Measurements from ENCODE around the gene CDC7.
"Not testable (repeated sequence)": the region's sequence is repeated elsewhere in the genome, so short reads cannot be mapped to it uniquely, and the experiment has no call there.

Gene CDC7

DNA sequence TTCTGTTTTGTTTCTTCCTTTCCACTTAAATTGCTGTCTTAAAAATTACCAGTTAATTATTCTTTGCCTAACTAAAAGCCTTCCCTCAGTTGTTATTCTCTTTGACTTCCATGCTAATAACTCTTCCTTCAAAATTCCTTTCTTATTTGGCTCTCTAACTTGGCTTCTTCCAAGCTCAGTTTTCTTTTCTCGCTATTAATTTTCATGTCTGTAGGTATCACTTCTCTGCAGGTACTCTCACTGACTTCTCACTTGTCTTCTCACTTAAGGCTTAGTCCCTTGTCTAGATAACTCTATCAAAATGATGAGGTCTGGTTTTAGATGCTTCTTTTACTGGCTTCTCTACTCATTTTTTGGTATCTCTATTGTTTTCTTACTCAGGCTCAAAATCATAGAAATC lies 10.1 kb downstream of the CDC7 start:
- no peak for DNase-seq (ENCODE audit: low read depth in 2 of 2)

DNA sequence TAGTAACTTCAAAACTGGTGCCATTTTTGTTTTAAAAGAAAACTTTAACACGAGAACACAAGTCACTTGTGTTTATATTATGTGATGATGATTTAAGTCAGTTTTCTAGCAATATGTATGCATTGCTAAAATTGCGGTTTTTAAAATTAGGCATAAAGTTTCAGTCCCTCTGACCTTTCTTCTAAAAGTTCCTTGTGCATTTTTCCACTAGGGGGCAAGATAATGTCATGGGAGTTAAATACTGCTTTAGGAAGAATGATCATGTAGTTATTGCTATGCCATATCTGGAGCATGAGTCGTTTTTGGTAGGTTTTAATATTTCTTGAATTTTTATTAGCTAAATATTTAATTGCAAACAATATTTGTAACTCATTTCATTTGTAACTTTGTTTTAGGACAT lies 10.7 kb downstream of the CDC7 start:
- DNase-seq (ENCODE audit: low read depth in 2 of 2): no peak

DNA sequence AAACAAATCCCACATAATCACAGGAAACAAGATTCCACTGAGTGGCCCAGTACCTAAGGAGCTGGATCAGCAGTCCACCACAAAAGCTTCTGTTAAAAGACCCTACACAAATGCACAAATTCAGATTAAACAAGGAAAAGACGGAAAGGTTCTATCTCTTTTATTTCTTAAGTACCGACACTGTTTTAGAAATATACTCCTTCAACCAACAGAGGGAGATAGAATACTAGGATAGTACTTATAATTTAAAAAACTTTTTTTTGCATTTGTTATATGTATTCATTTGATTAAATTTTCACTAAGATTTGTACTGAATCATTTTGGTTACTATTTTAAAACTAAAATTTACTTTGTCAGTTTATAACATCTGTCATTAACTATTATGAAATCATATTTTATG lies 12.5 kb downstream of the CDC7 start:
- DNase-seq (ENCODE audit: low read depth in 2 of 2): no peak

DNA sequence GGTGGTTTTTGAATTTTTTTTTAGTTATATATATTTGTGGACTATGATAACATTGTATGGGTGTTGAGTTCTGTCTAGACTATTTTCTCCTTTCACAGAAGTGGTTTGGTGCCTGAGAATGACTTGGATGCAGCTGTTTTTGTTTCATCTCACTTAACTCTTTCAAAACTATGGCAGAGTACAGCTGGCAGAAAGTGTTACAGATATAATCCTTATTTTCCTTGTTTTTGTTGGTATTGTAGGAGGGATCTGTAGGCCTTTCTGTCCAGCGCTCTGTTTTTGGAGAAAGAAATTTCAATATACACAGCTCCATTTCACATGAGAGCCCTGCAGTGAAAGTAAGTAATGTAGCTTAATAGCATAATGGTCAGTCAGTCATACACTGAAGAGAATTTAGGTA lies 13.1 kb downstream of the CDC7 start:
- DNase-seq (ENCODE audit: low read depth in 2 of 2): no peak

DNA sequence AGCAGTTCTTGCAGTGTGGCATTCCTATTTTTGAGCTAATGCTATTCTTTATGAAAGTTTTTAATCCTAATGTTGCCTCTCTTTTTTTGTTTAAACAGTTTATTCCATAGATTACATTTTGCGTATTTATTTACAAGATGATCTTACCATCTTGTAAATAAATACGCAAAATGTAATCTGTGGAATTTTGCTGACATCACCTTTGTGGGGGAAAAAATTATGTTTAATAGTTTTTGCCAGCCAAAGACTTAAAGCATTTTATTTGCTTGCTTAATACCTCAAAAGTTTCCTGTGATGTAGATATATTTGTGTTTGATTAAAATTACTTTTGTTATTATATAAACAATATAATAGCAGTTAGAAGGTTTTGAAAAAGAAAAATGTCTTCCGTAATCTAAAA lies 15.3 kb downstream of the CDC7 start:
- no peak for DNase-seq (ENCODE audit: low read depth in 2 of 2)

DNA sequence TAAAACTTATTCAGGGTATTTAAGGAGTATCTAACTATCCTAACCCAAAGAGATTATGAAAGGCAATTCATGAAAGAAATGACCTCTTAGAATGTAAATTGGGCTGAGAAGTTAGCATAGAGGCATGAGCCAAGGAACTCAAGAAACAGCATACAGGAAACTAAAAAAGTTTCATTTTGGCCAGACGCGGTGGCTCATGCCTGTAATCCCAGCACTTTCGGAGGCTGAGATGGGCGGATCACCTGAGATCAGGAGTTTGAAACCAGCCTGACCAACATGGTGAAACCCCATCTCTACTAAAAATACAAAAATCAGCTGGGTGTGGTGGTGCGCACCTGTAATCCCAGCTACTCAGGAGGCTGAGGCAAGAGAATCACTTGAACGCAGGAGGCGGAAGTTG lies 16.0 kb downstream of the CDC7 start:
- not testable (repeated sequence) for DNase-seq (ENCODE audit: low read depth in 2 of 2)

DNA sequence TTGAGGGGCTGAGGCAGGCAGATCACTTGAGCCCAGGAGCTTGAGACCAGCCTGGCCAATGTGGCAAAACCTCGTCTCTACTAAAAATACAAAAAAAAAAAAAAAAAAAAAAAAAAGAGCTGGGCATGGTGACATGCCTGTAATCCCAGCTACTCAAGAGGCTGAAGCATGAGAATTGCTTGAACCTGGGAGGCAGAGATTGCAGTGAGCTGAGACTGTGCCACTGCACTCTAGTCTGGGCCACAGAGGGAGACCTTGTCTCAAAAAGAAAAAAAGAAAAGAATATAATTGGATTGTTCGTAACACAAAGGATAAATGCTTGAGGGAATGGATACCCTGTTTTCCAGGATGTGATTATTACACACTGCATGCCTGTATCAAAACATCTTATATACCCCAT lies 18.5 kb downstream of the CDC7 start:
- not testable (repeated sequence) for DNase-seq (ENCODE audit: low read depth in 2 of 2)

DNA sequence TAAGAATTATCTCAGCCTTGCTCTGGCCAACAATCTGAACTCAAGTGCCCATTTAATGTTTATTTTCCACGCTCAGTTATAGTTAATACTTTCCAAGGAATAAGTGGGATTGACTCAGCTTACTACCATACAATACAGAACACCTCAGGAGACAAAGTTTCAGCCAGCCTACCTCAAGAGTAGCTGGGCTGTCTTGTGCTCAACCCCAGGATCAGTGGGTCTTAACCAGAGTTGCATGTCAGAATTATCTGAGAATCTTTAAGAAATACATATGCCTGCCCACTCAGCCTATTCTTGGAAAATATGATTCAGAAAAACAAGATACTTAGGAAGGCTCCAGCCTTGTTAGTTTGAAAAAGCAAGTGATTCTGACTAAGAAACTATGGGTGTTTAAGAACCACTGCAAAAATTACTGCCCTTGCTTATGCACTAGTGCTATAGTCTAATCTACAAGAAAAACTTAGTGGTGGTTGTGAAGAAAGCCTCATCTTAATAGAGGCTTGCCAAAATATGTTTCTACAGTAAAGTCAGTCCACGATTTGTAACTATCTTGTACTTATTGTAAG lies 20.4 kb downstream of the CDC7 start:
- DNase-seq (ENCODE audit: low read depth in 2 of 2): no peak

DNA sequence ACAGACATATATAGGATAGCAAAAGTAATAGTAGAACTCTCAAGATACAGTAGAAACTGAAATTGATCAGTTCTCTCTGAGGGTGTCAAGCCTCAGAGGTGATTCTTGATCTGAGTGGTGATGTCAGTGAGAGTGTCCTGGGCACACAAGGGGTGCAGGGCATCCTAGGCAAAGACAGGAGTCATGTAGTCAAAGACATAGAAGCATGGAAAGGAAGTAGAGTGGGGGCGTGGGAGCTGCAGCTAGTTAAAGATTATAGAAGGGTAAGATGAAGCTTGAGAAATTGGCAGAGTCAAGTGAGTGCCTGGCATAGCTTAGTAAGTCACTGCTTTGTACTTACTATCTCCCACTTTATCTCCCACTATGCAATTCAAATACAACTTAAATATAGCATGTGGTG lies 22.8 kb downstream of the CDC7 start:
- DNase-seq (ENCODE audit: low read depth in 2 of 2): peak in 1 of 2 donors; percentile 30

DNA sequence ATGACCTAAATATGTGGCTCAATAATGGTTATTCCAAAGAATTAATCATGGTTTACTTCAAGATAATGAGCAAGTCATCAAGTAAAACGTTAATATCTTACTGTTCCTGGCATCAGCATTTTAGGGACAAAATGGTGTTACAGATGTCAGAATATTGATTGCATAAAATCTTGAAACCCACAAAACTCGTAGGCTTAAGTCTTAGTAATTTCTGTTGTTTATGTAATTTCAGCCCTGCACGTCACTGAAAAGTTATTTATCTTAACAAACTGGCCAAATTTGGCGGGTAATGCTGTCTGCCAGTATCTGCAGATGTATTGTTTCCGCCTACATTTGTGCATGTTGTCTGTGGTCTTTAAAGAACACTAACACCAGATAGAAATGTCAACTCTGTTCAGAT lies 25.8 kb downstream of the CDC7 start:
- no peak for DNase-seq (ENCODE audit: low read depth in 2 of 2)

DNA sequence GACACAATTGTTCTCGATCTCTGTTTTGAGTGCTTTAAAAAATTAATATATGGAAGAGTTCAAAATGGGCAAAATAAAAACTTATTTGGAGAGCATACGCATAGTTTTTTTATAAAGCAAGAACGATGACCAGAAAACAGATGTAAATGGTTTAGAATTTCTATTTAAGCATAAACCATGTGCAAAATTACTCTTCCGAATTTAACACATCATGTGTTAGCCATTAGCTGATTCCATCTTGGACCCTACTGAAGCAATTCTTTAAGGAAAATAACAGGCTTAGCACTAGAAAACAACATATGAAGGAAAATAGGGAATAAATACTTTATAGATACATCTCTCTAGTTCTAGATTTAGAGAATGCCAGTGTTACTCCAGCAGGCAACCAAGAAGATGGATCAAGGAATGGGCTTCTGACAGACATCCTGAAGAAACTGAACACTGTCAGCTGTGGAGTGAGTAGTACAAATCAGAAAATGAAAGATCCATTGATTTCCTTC lies 26.7 kb downstream of the CDC7 start:
- DNase-seq (ENCODE audit: low read depth in 2 of 2): no peak

DNA sequence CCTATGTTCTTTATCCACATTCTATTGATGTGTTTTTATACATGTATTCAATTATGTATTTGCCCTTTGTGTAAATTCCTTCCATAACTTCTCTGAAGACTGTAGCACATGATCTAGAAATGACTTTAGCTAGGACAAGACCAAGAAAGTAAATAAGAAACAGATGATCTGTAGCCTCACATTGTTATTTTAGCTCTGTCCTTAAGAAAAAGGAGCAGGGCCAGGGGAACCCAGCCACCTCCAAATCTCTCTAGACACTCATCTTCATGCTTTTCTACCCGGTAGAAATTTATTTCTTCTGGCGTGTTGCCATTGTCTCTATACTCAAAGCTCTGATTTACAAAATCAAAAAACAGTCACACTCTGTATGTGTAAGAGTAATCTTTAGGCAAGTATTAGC lies 27.1 kb downstream of the CDC7 start:
- DNase-seq (ENCODE audit: low read depth in 2 of 2): no peak

DNA sequence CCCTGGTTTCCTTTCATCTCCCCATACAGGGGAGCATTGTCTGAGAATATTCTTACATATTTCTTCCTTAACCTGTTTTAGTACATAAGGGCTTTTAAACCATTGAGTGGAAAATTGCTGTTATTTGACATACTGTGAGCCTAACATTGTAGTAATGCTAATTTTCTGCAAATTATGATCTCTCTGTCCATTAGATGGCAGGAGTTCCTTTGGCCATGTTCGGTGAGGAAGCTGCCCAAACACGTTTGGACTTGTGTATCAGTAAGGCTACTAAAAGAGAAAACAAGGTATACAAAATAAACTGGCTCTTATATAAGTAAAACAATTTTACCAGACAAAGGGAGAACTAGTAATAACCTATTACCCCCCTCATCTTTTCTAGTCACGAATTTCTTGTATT lies 29.2 kb downstream of the CDC7 start:
- no peak for DNase-seq (ENCODE audit: low read depth in 2 of 2)

DNA sequence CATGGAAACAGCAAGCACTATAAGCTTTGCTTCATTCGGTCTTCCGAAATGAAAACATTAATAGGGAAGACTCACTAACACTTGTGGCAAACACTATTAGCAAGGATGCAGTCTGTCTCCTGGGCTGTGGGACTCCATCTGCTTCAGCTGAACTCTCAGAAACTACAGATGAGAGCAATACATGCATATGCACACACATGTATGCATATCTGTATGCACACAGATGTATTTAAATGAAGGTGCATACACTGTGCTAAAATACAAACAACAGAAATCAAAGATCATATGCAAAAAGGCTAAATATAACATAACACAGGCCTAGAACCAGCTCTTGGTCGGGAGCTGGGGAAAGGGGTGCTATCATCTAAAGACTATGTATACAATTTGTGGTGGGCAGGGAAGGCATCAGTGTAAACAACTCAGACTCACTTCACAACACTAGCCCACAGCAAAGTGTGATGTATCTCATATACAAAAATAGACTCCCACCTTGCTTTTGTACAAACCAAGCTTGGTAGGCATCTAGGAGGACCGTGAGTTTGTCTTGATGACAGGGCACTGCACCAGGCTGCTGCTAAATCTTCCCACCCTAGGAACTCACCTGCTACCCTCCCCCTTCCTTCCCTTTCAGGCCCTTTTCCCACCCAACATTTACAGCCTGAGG lies 32.8 kb downstream of the CDC7 start:
- DNase-seq (ENCODE audit: low read depth in 2 of 2): no peak

DNA sequence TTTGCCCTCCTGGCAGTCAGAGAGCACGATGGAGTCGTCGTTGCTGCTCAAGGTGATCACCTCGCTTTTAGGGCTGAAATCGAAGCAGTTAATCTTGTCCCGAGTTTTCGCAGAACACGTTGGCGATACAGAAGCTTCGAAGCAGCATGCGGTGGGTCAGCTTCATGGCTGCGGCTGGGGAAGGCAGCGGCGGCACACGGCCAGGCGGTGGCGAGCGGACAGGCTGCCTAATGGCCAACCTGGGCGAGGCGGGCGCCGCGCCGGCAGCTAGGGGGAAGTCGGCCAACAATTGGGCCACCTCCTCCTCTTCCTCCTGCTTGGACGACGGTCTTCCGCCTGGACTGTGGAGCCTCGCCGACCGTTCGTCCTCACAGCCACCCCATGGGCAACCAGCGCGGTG lies 34.8 kb downstream of the CDC7 start:
- DNase-seq (ENCODE audit: low read depth in 2 of 2): no peak

DNA sequence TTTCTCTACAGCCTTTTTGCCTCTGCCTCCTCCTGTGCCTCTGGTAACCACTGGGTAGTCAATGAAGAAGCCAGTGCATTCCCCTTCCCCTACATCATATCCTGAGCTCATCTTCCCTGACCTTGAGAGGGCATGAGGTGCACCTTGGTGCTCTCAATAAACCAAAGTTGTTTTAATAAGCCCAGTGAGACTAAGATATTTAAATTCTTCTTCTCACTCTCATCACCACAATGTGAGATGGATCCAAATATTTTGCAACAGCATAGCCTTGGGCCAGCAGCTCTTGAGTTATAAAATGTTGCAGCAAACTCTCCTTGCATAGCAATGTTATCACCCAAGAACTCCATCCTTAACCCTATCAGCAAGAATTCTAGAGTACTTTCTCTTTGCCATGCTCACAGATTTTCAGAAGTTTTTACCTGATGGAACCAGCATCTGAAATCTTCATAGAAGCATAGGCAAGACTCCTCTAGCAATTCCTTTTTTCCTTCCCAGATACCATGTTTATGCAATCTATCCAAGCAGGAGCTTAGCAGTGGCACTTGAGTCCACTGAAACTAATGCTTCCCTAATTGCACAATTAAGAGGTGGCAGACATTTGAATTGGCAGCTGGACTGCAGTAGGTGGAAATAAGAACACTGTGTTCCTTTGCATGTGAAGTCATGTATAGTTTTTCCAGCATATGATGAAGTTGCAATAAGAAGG lies 36.8 kb downstream of the CDC7 start:
- DNase-seq (ENCODE audit: low read depth in 2 of 2): no peak

DNA sequence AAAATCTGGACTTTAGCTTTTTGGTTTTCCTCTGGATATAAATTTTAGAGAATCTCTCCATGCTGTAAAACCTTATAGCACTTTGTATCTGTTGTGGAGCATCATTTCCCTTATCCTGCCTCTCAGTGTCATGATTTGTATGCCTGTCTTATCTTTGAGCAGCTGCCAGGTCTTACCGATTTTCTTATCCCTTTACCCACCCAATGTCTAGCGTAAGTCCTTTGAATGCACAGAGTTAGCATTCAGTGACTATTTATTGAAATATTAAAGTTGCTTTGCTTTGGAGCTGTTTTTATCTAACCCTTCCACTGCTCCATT lies 37.3 kb downstream of the CDC7 start:
- DNase-seq (ENCODE audit: low read depth in 2 of 2): no peak

DNA sequence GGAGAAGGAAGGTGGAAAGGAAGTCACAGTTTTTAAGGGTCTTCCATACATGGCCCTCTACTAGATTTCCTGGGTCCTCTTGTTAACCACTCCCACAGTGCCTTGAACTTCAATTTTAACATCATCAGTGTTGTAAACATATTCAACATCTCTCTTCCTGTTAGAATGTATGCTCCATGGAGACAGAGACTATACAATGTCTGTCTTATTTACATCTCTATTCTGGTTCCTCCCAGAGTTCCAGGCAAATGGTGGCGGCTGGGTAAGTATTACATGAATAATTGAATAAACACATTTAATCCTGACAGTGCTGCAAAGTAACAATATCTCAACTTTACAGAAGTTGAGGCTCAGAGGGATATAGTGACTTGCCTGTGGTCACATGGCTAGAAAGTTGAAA lies 40.3 kb downstream of the CDC7 start:
- DNase-seq (ENCODE audit: low read depth in 2 of 2): no peak

DNA sequence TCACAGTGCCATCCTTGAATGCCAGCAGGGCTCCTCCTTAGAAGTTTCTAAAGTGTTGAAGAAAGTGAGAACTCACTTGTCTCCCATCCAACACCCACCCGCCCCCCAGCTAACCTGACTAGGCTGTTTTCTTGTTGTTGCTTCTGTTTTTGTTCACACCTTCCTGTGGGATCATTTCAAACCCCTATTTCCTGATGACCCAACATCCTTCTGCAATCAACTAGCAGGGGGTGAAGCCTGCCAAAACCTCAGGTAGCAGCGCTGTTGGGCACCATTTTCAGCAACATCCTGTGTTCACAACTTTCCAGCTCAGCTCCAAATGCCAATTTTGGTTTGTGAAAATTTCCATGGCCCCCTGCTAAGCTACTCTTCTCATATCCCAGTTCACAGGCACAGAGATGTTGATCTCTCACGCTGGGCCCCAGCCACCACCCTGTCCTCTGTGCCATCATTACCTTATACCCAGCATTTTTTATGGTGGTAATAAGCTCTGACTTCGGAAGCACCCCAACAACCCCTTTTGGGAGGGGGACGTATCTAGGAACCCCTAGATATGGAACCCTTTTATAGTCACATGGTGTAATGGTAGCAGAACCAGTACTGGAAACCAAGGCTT lies 41.4 kb downstream of the CDC7 start:
- no peak for DNase-seq (ENCODE audit: low read depth in 2 of 2)

DNA sequence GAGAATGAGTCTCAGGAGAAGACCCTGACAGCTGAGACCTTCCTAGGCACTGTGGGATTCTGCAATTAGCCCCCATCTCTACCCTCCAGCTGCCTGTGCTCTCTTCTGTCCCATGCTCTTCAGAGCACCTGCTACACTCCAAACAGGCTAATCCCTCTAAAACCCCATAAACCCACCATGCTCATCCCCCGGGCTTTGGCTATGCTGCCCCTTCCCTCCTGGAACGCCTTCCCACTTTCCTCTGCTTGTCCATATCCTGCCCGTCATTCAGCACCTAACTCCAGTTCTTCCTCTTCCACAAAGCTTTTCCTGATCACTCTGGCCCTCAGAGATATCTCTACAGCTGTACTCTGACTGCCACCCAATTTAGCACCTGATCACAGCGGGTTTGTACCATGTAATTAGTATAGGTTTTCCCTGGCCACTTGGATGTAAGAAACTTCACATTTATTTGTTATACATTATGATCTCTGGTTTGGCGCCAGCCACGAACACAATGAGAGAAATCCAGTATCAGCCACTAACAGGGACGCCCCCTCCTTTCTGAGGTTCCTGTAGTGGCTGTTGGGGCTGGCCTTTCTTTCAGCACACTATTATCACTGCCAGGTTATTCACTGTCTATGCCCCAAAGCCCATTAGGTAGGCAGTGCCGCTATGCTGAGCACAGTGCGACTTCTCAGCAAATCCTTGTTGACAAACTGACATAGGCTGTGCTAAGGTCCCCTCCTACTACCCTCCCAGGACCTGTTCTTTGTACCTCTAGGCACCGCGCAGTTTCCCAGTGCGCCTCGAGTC lies 45.1 kb downstream of the CDC7 start:
- DNase-seq (ENCODE audit: low read depth in 2 of 2): no peak

DNA sequence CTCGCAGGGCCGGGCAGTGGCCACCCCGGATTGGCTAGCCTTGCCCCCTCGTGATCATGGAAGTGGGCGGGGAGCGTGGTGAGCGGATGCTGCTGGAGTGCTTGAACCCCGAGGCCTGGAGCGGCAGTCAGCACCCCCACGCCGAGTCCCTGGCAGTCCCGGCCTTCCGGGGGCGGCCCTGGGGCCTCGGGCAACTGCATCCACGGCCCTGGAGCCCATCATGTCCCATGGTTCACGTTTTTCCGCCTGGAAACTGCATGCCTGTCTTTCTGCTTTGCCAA lies 45.6 kb downstream of the CDC7 start:
- no peak for DNase-seq (ENCODE audit: low read depth in 2 of 2)

DNA sequence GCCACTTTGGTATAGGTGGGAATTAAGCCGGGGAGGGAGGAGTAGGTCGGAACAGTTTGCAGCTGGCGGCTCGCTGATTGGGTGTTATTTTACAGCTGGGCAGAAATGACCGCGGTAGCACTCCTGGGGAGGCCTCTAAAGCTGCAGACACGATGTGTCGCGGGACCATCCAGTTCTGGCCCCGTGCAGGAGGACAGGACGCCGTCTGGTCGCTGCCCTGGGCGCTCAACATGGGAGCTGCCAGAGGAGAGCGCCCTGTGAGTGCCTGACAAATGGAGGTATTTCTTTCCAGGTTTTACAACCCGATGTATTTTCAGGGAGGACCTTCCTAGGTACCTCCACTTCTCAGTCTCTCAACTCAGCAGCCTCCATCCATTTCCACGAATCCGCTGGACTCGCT lies 46.2 kb downstream of the CDC7 start:
- no peak for DNase-seq (ENCODE audit: low read depth in 2 of 2)
